ENCODE data around the gene SDK2.

Gene SDK2

DNA sequence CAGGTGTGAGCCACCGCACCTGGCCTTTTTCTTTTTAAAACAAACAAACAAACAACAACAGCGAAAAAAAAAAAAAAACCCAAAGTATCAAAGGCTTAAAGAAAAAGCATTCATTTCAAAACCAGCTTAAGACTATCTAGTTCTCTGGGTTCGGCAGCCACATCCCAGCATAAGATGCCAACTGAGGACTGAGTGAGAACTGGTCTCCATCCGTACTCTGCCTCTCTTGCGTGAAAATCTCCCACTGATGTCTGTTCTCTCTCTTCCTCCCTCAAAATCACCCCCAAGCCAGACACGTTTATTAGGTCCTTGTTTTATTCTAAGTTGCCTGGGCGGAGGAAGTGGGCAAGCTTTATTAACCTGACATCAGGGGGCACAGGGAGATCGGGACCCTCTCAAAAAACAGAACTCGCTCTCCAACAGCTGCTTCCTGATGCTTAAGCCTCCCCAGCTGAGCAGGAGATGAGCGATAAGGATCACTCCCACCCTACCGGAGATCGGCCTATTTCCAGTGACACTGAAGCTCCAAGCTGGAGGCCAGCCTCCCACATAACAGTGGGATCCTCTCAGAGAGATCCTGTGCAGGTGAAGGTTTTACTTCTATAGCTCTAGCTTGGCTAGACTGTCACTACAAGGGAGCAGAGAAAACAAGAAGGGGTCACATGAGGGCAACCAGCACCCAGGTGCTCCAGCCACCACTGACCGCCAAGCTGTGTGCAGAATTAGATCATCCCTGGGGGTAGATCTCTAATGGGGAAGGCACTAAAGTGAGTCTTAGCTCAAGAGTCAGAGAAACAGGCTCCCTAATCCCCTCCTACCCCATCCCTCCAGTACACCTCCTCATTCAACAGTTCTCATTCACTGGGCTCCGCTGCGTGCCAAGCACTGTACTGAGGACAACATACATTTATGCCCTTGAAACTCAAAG, 346.0 kb downstream of the SDK2 start:
- no peak for DNase-seq (ENCODE audit: low read depth in 2 of 2)

DNA sequence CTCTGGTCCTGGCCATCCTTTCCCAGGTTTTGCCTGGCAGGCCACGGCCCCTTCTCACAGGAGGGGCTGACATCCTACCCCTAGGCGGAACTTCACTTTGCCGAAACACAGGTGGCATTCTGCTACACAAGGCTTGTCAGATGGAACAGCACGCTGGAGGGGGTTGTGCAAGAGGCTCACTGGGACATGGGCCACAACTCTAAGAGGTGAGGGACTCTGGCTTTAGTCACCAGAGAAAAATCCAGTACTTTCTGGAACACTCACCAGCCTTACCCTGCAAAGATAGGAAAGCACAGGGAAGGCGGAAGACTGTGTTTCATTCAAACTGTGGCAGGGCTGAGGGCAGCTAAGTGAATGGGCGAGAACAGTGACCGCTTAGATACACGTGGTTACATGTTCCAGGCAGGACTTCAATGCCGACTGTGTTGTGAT, 350.7 kb downstream of the SDK2 start:
- DNase-seq (ENCODE audit: low read depth in 2 of 2), result no peak

DNA sequence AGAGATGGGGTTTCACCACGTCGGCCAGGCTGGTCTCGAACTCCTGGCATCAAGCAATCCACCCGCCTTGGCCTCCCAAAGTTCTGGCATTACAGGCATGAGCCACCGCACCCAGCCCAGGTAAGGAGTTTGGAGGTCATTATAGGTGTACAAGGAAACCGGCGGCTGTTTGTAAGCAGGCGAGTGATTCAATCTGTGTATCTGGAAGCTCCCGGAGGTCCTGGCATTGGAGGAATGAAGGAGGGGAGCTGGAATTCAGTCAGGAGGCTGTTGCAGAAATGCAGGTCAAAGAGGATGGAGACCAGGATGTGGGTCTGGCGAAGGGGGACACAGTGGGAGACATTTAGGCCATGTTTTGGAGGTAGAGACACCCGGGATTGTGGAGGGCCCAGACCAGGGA, 351.2 kb downstream of the SDK2 start:
- DNase-seq (ENCODE audit: low read depth in 2 of 2), result no peak

DNA sequence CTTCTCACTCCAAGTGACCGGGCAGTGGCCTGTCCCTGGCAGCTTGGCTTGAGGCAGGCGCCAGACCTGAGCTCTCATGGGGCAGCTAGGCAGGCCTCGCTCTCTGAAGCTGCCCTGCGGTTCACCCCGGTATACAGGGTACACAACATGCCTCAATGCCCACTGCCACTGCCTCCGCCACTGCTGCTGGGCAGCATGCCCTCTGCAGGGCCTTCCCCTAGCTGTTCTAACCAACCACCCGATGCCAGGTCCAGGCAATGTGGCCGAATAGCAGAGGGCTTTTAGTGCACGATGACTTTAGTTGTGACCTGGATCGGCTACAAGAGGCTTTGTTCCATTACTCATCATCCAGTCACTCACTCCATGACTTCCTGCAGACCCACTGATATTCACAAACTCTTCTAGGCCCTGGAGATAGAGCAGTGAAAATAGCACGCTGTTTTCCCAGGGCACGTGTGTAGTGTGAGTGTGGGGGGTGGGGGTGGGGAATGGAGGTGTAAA, 352.2 kb downstream of the SDK2 start:
- no peak for DNase-seq (ENCODE audit: low read depth in 2 of 2)

DNA sequence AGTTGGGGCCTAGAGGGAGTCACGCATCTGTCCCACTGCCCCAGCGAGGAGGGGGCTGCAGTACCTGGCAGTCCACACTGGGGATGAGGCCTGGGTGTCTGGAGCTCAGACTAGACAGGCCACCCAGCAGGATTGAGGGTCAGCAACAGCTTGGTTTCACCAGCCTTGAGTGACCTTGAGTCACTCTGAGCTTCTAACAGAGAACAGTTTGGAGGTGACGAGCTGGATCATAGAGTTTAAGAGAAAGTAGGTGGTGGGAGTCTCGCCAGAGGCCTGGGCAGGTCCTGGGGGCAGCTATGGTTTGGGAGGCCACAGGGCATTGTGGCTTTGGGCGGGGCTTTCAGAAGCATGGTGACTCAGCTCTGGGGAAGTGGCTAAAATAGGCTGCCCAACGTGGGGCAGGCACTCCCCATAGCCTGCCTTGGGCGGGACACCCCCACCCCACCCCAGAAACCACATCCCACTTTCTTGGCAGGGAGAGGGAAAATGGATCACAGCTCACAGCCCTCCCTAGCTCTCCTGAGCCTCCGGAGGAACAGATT, 352.9 kb downstream of the SDK2 start:
- DNase-seq (ENCODE audit: low read depth in 2 of 2), result no peak

DNA sequence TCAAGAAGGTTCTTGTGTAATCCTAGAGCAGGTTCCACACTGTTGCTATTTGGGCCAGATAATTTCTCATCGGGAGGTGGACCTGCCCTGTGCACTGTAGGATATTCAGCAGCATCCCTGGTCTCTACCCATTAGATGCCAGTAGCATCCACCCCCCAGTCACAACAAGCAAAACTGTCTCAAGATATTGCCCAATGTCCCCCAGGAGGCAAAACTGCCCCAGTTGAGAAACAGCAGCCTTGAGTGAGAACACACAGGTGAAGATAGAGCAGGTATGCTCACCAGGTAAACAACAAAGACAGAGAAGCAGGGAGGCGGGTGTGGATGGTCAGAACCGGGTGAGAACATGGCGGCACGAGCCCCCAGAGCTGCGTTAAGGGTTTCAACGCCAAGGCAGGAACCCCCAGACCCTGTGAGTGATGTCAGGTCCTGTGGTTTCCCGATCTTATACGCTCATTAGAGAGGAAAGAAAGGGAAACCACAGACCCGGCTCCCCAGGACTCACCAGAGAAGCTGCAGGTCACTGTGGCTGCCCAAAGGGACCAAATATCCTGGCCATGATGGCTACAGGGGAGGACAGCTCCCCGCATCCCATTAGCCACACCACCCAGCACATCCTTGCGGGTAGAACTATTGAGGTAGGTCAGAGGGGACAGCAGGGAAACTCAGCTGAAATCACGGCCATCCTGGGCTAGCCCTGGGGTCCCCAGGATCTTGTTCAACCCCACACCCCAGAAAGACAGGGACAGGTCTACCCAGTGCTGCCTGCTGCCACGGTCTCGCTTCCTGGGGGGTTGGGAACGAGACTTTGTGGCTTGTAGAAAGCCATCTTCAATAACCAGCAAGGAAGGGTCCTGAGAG, 353.6 kb downstream of the SDK2 start:
- no peak for DNase-seq (ENCODE audit: low read depth in 2 of 2)

DNA sequence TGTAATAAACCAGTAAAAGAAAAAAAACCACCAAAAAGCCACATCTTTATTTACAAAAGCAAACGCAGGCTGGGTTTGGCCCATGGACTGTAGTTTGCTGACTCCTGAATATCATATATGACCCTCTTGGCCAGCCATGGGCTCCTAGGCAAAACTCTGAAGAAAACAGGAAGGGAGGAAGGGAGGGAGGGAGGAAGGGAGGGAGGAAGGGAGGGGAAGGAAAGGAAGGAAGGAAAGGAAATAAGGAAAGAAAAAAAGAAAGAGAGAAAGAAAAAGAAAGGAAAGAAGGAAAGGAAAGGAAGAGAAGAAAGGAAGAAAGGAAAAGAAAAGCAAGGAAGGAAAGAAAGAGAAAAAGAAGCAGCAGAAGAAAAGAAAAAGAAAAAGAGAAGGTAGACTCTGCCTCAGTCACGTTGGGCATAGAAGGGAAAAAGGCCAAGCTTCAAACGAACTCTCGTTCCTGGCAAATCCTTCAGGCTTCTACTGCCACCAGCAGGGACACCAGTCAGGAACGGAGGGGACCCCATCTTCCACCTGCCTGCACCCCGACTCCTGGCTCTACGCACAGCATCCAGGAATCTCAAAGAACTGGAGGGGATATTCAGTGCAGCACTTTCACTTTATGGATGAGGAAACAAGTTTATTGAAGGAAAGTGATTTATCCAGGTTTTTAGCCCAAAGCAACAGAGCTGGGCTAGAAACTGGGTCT, 354.5 kb downstream of the SDK2 start:
- no peak for DNase-seq (ENCODE audit: low read depth in 2 of 2)

DNA sequence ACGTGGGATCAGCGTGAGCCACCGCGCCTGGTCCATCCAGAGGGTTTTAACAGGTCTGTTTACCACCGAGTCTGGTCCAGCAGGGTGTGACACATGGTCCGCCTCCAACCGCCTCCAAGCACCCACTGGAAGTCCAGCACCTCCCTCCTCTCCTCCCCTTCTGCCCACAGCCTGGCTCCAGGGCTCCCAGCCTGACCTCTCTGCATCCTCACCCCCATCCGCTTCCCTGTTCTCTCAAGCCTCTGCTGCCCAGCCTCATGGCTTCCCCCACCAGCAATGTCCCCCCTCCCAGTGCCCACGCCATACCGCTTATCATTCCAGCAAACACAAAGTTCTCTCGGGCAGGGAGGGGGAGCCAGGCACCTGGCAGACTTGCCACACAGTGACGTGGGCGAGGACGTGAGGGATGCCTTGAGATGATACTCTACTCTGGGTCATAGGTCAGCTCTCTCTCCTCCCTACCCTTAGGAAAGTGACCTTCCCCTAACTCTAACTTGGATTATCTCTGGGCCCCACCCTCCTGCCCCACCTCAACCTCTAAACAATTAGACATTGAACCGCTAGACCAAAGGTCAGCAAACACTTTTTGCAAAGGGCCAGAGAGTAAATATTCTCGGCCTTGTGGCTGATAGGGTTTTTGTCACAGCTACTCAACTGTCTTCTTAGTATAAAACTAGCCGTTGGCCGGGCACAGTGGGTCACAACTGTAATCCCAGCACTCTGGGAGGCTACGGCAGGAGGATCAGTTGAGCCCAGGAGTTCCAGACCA, 355.5 kb downstream of the SDK2 start:
- no peak for DNase-seq (ENCODE audit: low read depth in 2 of 2)

DNA sequence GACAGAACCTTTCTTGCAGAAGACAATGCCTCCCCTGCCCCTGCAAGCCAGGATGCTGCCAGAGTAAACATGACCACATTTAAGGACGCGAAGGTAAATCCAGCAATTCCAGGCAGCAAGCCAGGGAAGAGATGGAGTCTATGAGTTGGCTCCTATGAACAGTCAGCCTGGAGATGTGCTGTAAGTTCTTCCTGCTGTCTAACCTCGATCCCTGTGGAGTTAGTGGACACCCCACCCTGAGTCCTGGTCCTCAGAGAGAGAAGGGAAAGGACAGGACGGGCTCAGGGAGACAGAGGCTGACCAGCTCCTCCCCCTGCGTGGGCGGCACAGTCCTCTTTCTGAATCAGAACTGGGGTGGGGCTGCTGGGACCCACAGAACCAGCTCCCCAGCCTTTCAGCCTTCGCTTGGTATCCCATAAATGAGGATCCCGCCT, 357.4 kb downstream of the SDK2 start:
- no peak for DNase-seq (ENCODE audit: low read depth in 2 of 2)

DNA sequence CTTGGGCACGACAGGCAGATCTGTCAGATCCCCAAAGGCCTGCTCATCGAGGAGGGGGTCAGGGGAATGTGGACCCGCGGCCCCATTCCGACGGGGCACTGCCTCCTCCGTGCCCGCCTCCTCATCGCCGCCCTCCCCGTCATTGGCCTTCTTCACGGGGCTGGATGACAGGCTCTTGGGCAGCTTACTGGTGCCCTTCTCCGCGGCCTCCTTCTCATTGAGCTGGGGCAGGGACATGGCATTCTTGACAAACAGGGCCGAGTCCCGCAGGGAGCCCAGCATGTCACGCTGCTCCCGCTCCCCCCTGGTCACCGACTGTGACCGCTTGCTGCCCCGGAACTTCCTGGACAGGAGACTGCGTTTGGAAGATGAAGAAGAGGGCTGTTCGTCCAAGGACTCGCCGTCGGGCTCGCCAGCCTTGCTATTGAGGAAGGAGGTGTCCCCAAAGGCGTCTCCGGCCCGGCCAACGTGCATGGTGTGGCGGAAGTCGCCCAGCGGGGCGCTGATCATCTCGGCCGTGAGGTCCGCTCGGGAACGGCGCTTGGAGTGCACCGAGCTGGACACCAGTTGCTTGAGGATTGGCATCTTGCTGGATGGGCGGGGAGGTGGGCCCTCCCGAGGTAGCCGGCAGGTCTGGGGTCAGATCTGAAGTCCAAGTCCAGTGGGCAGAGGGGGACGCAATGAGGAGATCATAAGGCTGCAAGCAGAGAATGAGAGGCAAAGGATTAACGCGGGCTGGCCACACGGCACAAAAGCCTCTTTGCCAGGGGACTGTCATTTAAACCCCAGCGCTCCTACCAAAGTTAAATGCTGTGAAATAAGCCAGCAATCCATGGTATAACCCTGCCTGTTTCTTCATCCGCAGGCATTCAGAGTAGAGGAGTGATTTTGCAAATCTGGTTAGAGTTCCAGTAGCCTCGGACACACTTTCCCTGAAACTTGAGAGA, 358.1 kb downstream of the SDK2 start:
- DNase-seq (ENCODE audit: low read depth in 2 of 2), result no peak

DNA sequence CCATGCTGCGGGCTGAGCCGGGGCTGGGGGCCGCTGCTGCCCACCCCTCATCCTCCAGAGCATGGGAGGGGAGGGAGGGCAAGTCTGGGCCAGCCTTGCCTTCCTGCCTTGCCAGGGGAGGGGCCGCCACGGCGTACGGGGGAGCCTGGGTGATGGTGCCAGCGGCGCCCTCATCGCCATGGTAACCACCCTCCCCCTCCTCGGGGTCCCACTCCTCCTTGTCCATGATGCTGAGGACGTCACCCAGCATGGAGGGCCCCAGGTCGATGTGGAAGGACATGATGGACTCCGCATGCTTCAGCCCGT, 358.7 kb downstream of the SDK2 start:
- no peak for DNase-seq (ENCODE audit: low read depth in 2 of 2)

DNA sequence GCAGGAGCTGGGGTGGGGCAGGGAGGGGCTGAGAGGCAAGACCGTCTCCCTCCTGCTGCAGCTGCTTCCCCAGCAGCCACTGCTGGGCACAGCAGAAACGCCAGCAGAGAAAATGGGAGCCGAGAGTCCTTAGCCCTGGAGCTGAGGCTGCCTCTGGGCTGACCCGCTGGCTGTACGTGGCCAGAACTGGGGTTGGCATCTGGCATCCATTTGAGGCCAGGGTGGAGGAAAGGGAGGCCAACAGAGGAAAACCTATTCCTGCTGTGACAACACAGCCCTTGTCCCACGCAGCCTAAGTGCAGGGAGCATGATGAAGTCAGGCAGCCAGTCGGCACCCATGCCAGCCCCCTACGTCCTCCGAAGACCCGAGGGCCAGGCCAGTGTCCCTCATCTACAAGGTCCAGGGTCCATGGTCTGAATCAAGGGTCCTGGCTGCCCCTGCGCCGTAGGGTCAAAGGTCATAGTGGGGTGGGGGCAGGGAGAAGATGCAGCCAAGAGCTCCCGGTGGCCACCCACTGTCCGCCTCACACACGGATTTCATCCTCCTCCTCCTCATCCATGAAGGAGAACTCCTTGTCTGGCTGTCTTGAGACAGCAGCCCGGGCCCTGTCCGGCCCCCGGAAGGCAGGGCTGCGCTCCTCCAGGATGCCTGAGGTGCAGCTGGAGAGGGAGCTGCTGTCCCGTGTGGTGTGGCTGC, 359.2 kb downstream of the SDK2 start:
- no peak for DNase-seq (ENCODE audit: low read depth in 2 of 2)

Data from stimulated activated CD8-positive, alpha-beta memory T cell treated with anti-CD3 and anti-CD28 coated beads, Interleukin-2, amount 100 ng/mL, for 48 hours (primary cell).